ENCODE measurements around the gene TSGA10. TPM values are rescaled to one million over a fixed set of nuclear protein-coding genes. Genes with fewer than 3 reads are reported as not detected.
"Not testable (repeated sequence)": the region's sequence is repeated elsewhere in the genome, so short reads cannot be mapped to it uniquely, and the experiment has no call there.

The TSGA10 gene
- total RNA-seq, 2 donors from 2014 or later = 7.9 to 8.6 TPM

- DNase-seq (ENCODE audit: low spot score) (no peak), ATAC-seq (no peak)
- peaks cover 15% of the 10 kb centered on the region for H3K36me3 Mint-ChIP-seq
- no peaks in the 10 kb centered on the region for H3K4me1 Mint-ChIP-seq (ENCODE audit: low read depth in 2 of 2)
- H3K27me3 Mint-ChIP-seq = peaks cover 12 to 34% of the 10 kb centered on the region in 2 donors
- H3K27ac Mint-ChIP-seq = no peak overlapping the region
- H3K9me3 Mint-ChIP-seq = peaks cover 4% of the 10 kb centered on the region
- no peak overlapping the region for H3K4me3 Mint-ChIP-seq
Measured at GRCh38 chr2:99000708-99001107, 154.0 kb downstream of the TSGA10 start.

GRCh38 chr2:98988695-98989094 is 166.0 kb downstream of the TSGA10 start:
- ATAC-seq; H3K36me3 Mint-ChIP-seq; DNase-seq (ENCODE audit: low spot score); H3K4me1 Mint-ChIP-seq (ENCODE audit: low read depth in 2 of 2); H3K4me3 Mint-ChIP-seq; H3K9me3 Mint-ChIP-seq; H3K27ac Mint-ChIP-seq: not testable (repeated sequence)
- peaks cover 6 to 13% of the 10 kb centered on the region in 2 donors for H3K27me3 Mint-ChIP-seq

GRCh38 chr2:98985905-98986666 is 168.7 kb downstream of the TSGA10 start:
- Mint-ChIP-seq H3K27me3 (peaks cover 1% of the 10 kb centered on the region in 2 donors), H3K36me3 (no peaks in the 10 kb centered on the region), H3K9me3 (no peaks in the 10 kb centered on the region), H3K27ac (no peak overlapping the region), H3K4me1 (ENCODE audit: low read depth in 2 of 2) (no peaks in the 10 kb centered on the region), H3K4me3 (no peak overlapping the region)
- DNase-seq (ENCODE audit: low spot score) = no peak
- no peak for ATAC-seq

- DNase-seq (ENCODE audit: low spot score) (no peak), ATAC-seq (no peak)
- Mint-ChIP-seq H3K4me1 (ENCODE audit: low read depth in 2 of 2) (no peaks in the 10 kb centered on the region), H3K9me3 (peaks cover 13% of the 10 kb centered on the region), H3K27me3 (peaks cover 16 to 68% of the 10 kb centered on the region in 2 donors), H3K36me3 (peaks cover 46% of the 10 kb centered on the region), H3K27ac (no peak overlapping the region), H3K4me3 (no peak overlapping the region)
Measured at GRCh38 chr2:98975611-98976010, 179.1 kb downstream of the TSGA10 start.

- ATAC-seq = no peak
- Mint-ChIP-seq H3K4me1 (ENCODE audit: low read depth in 2 of 2) (no peaks in the 10 kb centered on the region), H3K36me3 (peaks cover 52% of the 10 kb centered on the region), H3K27ac (no peak overlapping the region), H3K9me3 (peaks cover 26% of the 10 kb centered on the region), H3K27me3 (peaks cover 13 to 76% of the 10 kb centered on the region in 2 donors), H3K4me3 (no peak overlapping the region)
- DNase-seq (ENCODE audit: low spot score) = no peak
Measured at GRCh38 chr2:98972582-98973167, 182.1 kb downstream of the TSGA10 start.

GRCh38 chr2:98959810-98960507 is 194.8 kb downstream of the TSGA10 start:
- H3K36me3 Mint-ChIP-seq = peaks cover 11% of the 10 kb centered on the region

GRCh38 chr2:98952966-98953365 is 201.8 kb downstream of the TSGA10 start:
- Mint-ChIP-seq H3K4me3 (no peak overlapping the region), H3K36me3 (no peaks in the 10 kb centered on the region), H3K4me1 (ENCODE audit: low read depth in 2 of 2) (no peaks in the 10 kb centered on the region), H3K27me3 (peaks cover 22 to 36% of the 10 kb centered on the region in 2 donors), H3K27ac (no peak overlapping the region), H3K9me3 (no peaks in the 10 kb centered on the region)
- no peak for DNase-seq (ENCODE audit: low spot score)
- ATAC-seq = no peak

More at GRCh38 chr2:98959810-98960507, 194.8 kb downstream of the TSGA10 start:
- Mint-ChIP-seq H3K27me3 (peaks cover 22 to 26% of the 10 kb centered on the region in 2 donors), H3K4me1 (ENCODE audit: low read depth in 2 of 2) (no peaks in the 10 kb centered on the region), H3K4me3 (no peak overlapping the region), H3K9me3 (peaks cover 16% of the 10 kb centered on the region), H3K27ac (no peak overlapping the region)
- DNase-seq (ENCODE audit: low spot score) (no peak), ATAC-seq (no peak)

- Mint-ChIP-seq H3K36me3 (no peaks in the 10 kb centered on the region), H3K4me1 (ENCODE audit: low read depth in 2 of 2) (no peaks in the 10 kb centered on the region), H3K9me3 (no peaks in the 10 kb centered on the region), H3K27me3 (peaks cover 14 to 35% of the 10 kb centered on the region in 2 donors), H3K4me3 (no peak overlapping the region), H3K27ac (no peak overlapping the region)
- DNase-seq (ENCODE audit: low spot score) (no peak), ATAC-seq (no peak)
Measured at GRCh38 chr2:98948956-98949739, 205.6 kb downstream of the TSGA10 start.

GRCh38 chr2:98947554-98947953 is 207.2 kb downstream of the TSGA10 start:
- Mint-ChIP-seq H3K4me1 (ENCODE audit: low read depth in 2 of 2) (no peaks in the 10 kb centered on the region), H3K27me3 (peaks cover 10 to 35% of the 10 kb centered on the region in 2 donors), H3K36me3 (no peaks in the 10 kb centered on the region), H3K27ac (no peak overlapping the region), H3K4me3 (no peak overlapping the region), H3K9me3 (no peaks in the 10 kb centered on the region)
- no peak for DNase-seq (ENCODE audit: low spot score)
- no peak for ATAC-seq

Other genes starting within 250 kb of the TSGA10 start
- gene CRACDL, start 218.7 kb downstream of the TSGA10 start, total RNA-seq = under 1 TPM in 1 of 2 donors, not detected in 1; 0.22 TPM
- not detected for gene C2orf15, start 13.2 kb downstream of the TSGA10 start, total RNA-seq
- gene LIPT1, start within 50 bp of the TSGA10 start, total RNA-seq = 1 to 10 TPM; 4.2 to 6.7 TPM
- gene MITD1, start 26.1 kb upstream of the TSGA10 start, total RNA-seq = 10 to 100 TPM; 36.1 to 44.2 TPM
- 10 to 100 TPM; 19.3 to 22.4 TPM for gene MRPL30, start 26.2 kb upstream of the TSGA10 start, total RNA-seq
- not detected for gene LYG2, start 100.7 kb upstream of the TSGA10 start, total RNA-seq
- gene LYG1, start 146.3 kb upstream of the TSGA10 start, total RNA-seq = 1 to 10 TPM; 1.8 to 3.0 TPM
- 10 to 100 TPM; 28.9 to 40.1 TPM for gene TXNDC9, start 181.4 kb upstream of the TSGA10 start, total RNA-seq
- 10 to 100 TPM; 64.7 to 82.6 TPM for gene EIF5B, start 182.4 kb upstream of the TSGA10 start, total RNA-seq

Measured in natural killer cell treated with Interleukin-12 subunit alpha and Interleukin-12 subunit beta and Interleukin-15 and Interleukin-18, amount 100 ng/mL, for 72 hours (primary cell).